HG02678 (cell line): Measurements from ENCODE around the gene SLIT3.

Experiments used
- ATAC-seq: cut with Tn5 transposase; IDR thresholded peaks from one replicate; pipeline ENCODE4 v1.9.1; 2021; ENCODE audit warnings: mild to moderate bottlenecking, moderate library complexity; ENCODE audit not compliant: unreplicated experiment

Gene SLIT3

GRCh38 chr5:168847511-168848073, 453.3 kb downstream of the SLIT3 start:
- no peak for ATAC-seq

DNA sequence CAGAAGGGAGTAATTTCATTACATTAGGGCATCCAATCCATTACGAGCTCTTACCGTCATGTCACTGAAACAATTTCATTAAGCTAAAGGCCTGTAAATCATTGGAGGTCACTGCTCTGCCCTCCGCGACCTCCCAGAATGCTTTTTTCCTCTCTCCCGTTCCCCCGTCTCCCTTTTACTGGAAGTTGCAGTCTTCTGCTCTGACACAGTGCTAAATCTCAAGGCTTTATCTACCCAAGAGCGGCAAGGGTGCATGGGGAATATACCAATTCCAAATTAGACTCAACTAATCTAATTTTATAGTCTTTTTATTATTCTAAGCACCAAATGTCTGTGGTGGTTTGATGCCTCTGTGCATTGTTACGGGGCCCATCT, 456.0 kb downstream of the SLIT3 start:
- ATAC-seq: no peak

- ATAC-seq: no peak
These were observed 456.7 kb downstream of the SLIT3 start for GRCh38 chr5:168844016-168844921.

GRCh38 chr5:168843277-168844015, 457.5 kb downstream of the SLIT3 start:
- ATAC-seq: no peak

GRCh38 chr5:168842571-168843205, 458.3 kb downstream of the SLIT3 start:
- ATAC-seq: no peak

DNA sequence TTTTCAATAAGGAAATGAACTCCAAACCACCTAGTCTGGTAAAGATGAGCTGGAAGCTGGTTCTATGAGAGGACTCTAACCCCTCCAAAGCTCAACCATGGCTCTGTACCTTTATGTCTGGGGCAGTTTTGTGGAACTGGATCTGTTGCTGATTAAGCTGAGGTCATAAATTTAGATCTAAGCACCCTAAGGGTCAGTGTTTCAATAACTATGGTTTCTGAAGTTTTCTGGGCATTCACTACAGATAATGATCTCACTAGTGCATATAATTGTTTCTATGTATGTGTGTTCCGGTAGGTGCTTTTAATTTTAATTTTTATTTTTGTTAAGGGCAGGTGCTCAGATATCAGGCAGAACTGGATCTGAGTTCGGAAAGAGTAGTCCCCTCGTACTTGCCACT, 463.1 kb downstream of the SLIT3 start:
- no peak for ATAC-seq

- no peak for ATAC-seq
These were observed 464.2 kb downstream of the SLIT3 start for GRCh38 chr5:168836603-168837231.

DNA sequence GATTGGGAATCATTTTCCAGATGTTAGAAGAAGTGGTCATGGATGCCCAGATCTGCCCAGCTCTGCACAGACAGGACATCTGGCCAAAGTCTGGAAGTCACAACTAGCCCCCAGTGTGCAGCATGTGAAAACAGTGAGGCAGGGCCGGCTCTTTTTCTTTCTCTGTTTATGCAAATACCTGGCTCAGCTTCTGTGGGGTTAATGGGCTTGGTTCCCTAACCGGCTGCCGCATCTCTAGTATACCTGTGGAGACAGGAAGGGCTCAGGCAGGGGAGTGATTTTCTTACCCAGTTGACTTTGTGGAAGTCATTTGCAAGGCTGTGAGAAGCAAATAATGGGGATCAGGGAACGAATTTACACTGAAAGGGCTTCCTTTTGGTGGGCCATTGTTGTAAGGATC, 467.0 kb downstream of the SLIT3 start:
- ATAC-seq: no peak

DNA sequence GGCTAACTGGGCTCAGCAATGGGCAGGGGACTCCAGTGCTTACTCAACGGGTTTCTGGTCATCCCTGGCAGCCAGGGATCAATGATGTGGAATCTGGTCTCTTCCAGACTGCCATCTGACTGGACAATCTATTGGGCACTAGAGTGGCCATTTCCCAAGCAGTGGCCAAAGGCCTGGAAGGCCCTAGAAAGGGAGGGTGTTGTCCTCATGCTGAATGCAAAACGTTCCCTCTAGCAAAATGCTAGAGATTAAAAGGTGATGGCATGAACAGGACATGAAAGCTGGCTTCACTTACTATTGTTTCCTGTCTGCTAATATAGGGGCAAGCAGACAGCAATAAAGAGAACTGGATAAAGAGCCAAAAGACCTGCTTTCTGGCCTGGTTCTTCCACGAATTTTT, 467.6 kb downstream of the SLIT3 start:
- ATAC-seq: no peak

- ATAC-seq: no peak
These were observed 468.6 kb downstream of the SLIT3 start for GRCh38 chr5:168832308-168832707.

DNA sequence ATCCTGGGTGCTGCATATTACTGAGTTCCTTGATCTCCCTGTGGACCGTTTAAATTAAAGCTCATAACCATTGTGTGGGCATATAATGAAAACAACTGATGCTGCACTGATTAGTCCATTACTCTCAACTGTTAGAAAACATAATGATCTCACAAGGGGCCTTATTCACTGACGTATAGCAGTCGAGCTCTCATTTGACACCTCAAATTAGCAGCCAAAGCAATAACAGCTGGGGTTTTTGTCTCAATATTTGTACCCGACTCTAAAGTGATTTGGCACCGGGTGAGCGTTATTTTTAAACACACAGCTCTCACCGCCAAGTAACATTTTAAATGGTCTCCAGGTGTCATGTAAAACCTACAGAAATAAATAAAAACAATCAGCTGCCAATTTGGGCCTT, 469.6 kb downstream of the SLIT3 start:
- ATAC-seq: no peak

GRCh38 chr5:168830833-168831232, 470.1 kb downstream of the SLIT3 start:
- ATAC-seq: no peak

DNA sequence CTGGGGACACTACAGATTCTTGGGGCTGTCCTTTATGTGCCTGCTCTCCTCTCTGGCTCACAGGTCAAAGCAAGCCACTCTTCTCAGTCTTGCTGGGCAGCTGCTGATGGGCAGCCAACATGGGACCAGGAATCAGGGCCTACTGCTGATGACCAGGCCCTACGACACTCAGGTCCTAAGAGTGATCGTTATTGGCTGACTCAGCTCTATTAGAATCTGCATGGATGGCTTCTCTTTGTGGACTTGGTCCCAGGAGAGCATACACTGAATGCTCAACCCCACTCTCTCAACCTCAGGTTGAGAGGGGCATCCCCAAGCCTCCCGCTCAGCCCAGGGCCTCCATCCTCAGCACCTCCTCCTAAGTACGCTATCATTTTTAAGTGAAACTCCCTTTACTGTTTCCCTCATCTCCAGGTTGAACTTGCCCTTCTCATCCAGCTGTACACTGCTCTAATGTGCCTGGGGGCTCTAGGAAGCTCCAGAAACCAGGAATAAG, 471.0 kb downstream of the SLIT3 start:
- ATAC-seq: no peak

- ATAC-seq: no peak
These were observed 471.9 kb downstream of the SLIT3 start for GRCh38 chr5:168829044-168829443.

GRCh38 chr5:168827636-168828035, 473.3 kb downstream of the SLIT3 start:
- ATAC-seq: no peak

DNA sequence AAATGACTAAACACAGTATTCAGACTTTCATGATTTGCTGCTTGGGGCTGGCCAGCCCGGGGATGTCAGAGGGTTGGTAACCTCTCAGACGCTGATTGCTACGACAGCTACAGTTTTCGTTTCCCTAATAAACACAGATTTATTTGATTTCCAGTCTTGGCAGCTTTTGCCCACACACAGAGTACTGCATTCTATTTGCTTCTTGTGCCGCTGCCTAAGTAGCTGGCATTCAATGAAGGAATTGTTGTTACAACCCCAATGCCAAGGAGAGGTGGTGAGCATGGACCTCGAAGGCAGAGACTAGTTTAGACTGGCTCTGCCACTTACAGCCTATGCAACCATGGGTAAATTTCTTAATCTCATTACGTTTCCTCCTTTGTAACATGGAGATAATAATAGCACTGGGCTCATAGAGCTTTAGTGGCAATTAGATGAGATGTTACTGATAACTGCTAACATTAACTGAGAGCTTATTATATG, 474.7 kb downstream of the SLIT3 start:
- ATAC-seq: no peak

DNA sequence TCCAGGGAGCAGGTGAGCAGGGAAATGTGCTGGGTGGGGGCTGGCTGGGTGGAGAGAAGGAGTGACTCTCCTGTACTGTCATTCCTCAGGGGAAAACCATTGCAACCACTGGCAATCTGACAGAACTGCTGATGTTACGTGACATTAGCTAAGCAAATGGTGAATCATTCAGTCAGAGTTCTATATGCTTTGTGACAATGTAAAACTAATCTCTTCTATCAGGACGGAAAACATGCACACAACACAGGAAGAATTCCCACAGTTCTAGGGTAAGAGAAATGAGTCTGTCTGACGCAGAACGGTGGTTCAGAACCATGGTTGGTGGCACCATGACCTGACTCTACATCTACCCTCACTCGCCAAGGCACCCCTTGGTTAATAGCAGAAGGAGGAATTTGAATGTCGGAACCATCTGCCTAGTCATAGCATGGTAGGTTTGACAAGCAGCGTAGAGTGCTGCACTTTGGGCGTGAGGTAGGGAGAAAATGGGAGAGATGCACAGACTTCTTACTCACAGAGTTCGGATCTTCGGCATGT, 478.1 kb downstream of the SLIT3 start:
- no peak for ATAC-seq

DNA sequence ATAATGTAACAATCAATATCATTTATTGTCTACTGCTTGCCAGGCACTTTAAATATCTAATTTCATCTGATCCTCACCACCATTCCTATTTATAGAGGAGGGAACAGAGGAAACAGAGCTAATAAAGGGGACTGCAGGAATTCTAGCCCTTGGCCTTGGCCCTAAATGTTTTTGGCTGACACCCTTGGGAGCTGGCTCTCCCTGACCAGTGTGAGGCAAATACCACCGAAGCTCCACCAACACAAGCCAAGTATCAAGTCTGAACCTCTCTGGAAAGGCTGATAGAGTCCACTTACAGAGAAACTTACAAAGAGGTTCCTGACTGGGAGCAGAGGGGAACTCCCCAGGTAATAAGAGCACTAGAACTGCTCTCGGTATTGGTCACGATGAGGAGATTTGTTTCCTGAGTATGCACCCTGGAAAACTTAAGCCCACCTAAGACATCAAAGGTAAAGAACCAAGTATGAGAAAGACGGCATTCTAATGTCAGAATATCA, 478.6 kb downstream of the SLIT3 start:
- ATAC-seq: no peak

- no peak for ATAC-seq
These were observed 480.1 kb downstream of the SLIT3 start for GRCh38 chr5:168820874-168821273.

DNA sequence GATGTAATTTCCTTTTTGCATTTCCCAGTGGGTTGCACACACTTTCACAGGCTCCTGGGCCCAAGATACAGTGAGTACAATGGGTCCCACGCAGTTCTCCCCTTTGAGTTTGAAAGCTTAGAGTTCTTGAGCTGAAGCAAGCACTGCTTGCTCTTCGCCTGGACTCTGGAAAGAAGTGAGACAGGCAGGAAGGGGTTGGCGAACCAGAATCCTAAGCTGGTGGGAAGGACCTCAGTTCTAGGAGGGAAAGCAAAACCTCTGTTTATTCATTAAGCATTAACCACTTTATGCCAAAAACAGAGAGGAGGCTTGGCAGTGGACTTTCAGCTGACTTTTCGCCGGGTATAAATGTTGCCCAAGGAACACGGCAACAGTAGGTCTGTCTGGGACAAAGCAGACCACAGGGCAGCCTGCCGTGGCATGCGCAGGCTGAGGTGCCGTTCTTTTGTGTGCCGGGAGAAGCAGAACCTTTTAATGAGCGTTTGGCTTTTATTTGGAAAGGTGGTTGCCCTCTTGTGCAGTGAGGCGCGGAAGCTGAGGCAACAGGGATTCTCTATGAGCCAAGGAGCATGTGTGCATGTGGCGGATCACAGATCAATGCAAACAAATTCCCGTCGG, 481.8 kb downstream of the SLIT3 start:
- ATAC-seq: no peak
